NCI-H1417 treated with DMSO at 0.1 percent for 48 hours (cell line): ENCODE measurements around the gene CRIP1.

Source experiments
- DNase-seq: peaks from one replicate; lab custom pipeline; 2025; lab: John Stamatoyannopoulos, UW

The CRIP1 gene, protein sequence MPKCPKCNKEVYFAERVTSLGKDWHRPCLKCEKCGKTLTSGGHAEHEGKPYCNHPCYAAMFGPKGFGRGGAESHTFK

DNA sequence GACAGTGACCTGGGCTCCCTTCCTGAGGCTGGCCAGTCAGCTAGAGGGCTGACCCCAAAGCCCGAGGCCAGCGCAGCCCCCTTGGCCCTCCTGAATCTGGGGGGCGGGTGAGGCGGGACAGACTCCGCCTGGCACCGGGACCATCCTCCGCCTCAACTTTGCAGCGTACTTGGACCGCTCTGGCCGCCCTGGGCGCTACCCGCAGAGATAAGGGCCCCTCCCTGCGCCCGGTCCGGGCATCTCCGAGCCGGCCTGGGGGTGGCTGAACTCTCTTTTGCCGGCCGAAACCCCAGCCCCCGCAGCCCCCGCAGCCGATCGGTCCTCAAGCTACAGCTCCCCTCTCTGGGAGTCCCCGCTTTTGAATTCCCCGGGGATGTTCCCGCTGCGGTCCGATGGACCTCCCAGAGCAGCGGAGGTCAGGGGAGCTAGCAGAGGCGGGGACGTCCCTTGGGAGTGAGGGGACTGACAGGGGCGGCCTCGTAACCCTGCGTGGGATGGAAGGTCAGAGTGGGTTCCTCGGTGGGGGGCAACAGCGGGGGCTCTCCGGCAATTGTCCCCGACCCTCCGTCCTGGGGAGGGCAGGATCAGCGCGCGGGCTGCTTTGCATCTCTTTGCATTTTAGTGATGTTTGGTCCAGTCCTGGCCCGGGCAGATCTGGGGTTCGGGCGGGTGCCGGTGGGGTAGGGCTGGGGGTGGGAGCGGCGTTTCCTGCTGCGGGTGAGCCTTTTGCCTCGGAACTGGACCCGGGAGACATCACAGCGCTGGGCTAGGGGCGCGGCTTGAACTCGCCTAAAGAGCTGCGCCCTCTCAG, at the start of gene CRIP1:
Gene CRIP1 (plus strand): TSS at position 724 of the 811 bp plus-strand sequence. CDS start 374 bp downstream, outside the sequence.
- DNase-seq = no peak

DNA sequence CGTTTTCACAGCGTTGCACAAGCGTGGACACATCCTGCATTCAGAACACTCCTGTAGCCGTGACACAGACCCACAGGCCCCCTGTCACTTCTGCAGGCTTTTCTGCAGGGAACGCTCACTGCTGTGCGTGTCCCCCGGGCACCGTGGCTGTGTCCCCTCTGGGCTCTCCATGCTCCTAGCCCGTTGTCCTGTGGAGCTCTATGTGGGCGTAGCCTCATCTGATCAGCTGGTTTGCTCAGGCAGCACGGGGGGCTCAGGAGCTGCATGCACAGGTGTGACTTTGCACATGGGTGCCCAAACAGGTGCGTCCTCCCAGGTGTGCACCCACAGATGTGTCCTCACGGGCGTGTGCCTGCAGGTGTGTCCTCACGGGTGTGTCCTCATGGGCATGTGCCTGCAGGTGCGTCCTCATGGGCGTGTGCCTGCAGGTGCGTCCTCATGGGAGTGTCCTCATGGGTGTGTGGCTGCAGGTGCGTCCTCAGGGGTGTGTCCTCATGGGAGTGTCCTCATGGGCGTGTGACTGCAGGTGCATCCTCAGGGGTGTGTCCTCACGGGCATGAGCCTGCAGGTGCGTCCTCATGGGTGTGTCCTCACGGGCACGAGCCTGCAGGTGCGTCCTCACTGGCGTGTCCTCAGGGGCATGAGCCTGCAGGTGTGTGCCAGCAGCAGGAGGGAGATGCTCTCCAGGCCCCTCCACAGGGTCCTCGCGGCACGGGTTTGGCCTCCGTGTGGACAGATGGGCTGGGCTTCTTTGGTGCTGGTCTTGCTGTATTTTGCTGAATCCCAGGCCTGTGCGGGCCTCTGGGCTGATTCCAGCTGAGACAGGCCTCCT, 49.6 kb upstream of the CRIP1 start:
- no peak for DNase-seq

DNA sequence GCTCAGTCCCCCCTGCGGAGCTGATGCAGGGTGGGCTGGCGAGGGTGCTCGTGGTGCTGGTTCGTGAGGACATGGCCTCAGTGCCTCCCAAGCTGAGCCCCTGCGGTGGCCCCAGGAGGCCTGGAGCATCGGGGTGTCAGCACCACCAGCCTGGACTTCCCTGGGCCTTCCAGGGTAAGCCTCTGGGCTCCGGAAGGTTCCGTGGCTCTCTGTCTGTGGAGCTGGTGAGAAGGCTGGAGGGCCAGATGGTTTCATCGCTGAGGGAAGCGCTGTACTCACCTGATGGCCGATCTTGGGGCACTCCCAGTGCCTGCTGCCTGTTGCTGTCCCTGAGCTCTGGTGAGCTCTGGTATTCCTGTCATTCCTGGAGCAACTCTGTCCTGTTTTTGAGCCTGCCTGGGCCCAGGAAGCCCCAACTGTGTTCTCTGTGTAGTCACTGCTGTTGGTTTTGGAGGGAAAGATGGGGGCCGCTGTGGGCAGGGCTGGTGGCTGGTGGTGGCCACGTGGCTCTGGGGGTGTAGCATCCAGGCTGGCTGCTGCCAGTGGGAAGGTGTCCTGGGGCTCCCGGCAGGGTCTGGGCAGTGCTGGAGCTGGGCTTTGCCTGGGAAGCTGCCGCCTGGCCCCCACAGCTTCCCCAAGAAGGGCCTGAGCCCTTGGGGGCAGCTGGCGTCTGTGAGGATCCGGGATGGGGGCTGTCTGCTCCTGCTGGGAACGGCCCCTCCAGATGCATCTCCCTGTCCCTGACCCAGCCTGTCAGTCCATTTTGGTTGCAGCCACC, 48.8 kb upstream of the CRIP1 start:
- no peak for DNase-seq

DNA sequence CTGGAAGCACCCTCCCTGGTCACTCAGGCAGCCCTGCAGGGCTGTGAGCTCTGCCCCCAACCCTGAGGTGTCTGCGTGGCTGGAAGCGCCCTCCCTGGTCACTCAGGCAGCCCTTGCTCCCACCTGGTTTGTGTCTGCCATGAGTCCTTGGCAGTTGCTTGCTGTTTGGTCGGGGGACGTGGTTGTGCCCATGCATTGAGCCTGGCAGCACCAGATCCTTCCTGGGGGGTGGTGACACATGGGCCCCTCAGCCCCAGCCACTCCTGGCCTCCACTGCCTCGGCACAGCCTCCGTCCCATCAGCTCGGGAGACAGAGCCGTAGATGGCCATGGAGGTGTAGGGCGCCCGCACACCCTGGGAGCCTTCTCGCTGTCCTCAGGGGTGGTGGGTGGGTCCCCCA, 47.5 kb upstream of the CRIP1 start:
- DNase-seq = no peak

DNA sequence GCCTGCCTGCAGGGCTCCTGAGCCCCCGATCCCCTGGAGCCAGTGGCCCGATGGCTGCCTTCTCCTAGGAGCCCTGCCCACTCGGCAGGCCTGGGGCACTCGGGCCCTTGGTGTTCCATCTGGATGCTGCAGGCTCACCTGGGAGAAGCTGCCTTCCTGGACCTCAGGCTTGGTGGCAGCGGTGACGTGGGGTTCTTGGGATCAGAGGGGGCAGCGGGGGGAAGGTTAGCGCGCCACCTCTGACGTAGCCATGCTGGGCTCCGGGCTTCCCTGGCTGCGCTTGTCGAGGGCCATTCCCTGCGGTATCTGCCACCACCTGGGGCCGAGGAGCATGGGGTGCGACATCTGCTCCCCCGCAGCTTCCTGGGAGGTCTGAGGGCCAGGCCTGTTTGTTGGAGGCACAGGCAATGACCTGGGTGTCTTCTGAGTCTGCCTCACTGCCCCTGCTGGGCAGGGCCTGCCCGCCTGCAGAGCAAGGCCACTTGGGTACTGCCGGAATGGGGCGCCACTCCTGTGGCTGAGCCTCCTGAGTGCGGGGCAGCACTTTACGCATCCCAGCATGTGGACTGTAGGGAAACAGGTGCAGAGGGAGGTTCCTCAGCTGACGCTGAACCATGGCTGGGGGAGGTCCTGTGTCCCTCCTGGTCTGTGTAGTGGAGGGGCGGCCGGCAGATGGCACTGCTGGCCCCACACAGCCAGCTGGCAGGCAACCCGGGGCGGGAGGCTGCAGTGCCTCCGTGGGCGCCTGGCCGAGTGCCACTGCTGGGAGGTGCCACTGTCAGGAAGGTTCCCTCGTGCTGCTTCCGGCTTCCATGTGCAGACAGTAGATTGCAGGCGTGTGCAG, 46.8 kb upstream of the CRIP1 start:
- no peak for DNase-seq

DNA sequence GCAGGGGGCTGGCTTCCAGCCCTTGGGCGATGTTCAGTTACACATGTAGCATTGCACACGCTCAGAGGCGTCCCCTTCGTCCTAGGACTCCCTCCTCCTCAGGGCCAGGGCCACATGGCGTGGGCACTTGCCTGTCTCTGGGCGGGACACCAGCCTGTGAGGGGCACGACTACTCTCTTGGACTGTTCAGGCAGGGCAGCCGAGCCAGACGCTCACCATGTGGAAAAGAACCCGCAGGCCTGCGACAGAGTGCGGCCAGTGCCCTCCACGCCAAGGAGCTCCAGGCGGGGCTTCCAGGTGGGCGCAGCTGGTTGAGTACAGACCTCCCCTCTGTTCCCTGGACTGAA, 46.2 kb upstream of the CRIP1 start:
- DNase-seq = no peak

DNA sequence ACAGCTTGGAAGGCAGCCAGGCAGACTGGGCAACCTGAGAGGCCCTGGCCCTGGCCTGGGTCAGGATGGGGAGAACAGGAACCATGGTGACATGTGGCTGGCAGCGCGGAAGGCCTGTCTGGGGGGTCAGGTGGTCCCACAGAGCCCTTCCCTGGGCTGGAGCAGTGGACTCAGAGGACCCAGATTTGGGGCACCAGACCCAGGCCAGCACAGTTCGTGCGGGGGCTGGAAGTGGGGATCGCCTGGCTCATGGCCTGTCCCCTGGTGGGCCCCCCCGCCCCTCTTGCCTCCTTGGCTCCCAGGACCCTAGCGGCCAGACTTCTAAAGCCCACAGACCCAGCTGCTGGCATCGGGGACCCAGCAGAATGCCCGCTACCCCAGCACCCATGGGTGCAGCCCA, 45.7 kb upstream of the CRIP1 start:
- no peak for DNase-seq

DNA sequence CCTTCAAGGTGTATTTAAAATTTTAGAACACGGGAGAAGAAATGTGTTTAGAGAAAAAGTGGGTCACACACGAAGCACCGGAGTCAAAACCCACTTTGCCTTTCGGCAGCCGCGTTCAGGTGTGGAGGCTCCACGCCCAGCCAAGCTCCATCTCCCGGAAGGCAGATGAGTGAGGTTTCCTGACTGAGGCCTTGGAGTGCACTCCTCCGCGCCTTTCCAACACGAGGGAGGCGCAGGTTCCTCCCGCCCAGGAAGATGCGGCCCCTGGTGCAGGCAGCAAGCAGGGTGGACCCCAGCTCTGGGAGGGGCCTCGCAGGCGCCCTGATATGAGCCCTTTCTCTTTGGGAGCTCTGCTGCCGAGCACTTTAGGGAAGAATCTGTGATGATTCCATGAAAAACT, 44.6 kb upstream of the CRIP1 start:
- no peak for DNase-seq

DNA sequence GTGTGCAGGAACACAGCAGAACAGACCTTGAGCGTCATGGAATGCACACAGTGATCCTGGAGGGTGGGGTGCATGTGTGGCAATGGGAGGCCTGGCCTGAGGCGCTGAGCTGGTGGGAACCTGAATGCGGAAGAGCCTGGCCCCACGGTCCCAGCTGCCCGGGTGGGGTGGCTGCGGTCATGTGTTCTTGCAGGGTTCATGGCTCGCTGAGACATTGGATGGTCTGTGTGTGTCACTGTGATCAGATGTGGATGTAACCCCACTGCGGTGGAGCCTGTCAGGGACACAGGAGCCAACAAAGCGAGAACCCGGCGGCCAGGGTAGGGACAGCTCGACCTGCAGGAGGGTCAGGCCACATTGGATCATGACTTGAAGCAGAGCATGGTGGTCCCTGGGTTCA, 43.9 kb upstream of the CRIP1 start:
- DNase-seq = no peak

DNA sequence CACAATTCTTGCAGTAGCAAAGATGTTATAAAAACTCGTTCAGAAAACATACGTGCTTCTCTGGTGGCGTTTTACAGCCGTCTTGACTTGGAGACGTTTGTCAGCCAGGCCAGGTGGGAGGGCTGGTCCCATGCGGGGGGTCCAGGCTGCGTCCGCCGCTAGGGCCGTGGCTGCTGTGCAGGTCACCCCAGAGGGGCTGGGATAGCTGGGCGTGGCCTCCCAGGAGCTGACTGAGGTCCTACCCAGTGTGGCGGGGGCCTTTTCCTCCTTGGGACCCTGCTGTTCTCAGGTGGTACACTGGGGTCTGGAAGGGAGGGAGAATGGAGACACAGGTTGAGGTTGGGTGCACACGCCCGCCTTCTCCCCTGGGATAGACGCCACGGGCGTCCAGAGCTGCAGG, 41.8 kb upstream of the CRIP1 start:
- DNase-seq = no peak

DNA sequence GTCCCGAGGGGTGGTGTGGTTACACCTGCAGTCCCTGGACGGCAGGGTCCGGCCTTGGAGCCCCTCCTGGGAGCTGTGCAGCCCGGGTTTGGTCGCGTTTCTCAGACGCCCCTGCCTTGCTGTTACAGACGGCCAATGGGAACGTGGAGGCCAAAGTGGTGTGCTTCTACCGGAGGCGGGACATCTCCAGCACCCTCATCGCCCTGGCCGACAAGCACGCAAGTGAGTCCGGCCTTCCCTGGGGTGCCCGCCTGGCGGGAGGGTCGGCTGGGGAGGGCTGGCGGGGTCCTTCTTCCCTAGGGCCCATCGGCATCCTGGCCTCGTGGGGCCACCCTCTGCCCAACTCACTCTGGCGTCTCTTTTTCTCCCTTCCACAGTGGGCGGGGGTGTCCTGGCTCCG, 41.4 kb upstream of the CRIP1 start:
- no peak for DNase-seq

DNA sequence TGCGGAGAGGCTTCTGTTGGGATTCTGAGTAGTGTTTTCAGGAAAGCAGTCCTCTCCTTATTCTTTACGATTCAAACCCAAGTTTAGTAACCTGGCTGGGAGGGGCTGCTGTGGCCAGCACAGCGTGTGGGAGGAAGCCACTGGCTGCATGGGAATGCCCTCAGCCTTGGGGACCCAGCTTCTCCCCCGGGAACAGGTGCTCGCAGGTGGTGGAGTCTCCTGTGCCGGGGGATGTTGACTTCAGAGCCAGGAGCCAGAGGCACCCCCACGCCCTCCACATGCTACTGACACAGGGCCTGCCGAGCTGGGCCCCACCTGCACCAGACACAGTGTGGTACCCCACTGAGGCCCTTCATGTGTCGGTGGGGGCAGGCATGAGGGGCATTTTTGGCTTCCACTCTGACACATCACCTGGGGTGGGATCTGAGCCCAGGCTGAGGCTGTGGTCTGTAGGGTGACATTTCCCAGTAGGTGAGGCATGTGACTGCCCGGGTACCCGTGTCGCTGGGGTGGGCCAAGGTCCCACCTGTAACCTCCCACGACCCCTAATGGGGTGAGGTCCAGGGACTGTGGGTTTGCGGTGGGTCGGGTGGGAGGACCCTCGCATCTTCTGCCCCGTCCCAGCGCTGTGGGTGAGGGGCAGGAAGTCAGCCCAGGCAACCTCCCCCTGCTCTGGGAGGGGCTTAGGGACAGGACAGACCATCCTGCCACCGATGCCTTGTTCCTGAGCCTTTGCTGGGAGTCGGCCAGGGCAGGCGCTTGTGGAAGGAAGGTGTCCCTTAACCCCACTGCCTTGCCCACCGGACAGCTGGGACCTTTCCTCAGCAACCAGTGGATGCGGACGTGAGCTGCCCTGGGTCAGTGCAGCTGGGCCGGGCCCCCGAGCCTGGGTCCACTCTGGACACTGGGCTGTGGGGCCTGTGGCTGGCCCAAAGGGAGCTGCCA, 40.5 kb upstream of the CRIP1 start:
- DNase-seq = no peak

DNA sequence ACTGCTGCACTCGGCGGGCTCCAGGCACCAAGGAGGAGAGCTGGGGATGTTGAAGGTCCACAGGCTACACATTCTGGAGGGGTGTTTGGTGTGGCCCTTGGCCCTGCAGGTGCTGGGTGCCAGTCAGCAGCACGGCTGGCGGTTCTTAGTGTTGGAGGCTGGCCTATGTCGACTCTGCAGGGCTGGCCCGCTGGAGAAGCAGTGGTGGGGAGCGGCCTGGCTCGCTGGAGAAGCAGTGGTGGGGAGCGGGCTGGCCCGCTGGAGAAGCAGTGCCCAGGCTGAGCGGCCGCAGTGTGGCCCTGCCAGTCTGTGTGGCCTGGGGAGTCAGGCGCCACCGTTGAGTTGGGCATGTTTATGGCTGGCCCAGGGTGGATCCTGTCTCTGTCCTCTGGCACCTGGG, 39.7 kb upstream of the CRIP1 start:
- DNase-seq = no peak

DNA sequence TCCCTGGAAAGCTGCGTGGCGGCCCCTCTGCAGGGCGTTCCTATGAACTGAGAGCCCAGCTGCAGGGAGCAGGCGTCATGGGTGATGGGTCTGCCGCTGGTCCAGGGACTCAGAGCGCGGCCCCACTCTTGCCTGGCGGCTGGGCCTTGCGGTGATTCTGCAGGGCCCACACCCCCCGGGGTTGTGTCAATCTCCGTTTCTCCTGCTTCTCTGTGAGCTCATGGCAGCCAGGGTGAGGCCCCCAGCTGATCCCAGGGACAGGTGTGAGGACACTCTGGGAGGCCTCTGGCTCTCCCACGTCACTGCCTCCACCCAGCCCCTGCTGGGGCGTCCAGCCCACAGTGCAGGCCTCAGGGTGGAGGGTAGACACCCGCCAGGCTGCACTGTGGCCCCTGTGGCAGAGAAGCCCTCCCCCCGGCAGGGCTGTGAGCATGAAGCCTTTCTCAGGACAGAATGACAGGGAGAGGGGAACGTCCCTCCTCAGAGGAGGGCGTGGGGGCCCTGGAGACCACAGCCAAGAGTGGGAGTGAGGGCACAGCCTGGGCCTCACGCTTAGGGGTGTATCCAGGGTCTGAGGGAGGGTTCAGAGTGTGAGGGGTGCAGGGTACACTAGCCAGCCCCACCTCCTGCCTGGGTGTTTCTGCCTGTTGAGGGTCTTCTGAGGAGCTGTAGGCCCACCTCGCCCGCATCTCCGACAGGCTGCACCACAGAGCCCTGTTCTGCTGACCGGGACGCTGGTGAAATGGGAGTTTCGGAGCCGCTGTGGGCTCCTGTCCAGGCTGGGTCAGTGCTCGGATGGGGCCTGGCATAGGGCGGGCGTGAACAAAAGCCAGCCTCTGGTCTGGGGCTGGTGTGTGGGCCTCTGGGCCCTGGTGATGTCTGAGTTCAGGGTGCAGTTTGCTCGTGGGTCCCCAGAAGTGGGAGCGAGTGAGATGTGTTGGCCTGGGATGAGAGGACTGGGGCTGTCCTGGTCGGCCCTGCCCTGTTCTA, 38.7 kb upstream of the CRIP1 start:
- no peak for DNase-seq

DNA sequence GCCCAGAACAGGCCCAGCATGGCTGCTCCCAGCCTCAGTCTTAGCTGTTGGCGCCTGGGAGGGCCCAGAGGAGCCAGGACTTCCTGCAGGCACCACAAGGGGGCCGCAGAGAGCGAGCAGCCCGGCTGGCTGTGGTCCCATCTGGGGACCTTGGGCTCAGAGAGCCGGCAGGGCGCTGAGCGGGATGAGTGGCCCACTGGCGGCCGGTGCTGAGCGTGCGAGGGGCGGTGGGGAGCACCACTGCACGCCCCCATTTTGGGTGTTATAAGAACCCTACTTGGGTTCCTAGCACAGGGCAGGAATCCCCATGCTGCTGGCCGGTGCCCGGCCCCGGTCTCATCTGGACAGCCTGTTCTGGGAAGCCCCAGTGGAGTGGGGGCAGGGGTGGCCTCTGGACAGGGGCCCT, 38.0 kb upstream of the CRIP1 start:
- no peak for DNase-seq

DNA sequence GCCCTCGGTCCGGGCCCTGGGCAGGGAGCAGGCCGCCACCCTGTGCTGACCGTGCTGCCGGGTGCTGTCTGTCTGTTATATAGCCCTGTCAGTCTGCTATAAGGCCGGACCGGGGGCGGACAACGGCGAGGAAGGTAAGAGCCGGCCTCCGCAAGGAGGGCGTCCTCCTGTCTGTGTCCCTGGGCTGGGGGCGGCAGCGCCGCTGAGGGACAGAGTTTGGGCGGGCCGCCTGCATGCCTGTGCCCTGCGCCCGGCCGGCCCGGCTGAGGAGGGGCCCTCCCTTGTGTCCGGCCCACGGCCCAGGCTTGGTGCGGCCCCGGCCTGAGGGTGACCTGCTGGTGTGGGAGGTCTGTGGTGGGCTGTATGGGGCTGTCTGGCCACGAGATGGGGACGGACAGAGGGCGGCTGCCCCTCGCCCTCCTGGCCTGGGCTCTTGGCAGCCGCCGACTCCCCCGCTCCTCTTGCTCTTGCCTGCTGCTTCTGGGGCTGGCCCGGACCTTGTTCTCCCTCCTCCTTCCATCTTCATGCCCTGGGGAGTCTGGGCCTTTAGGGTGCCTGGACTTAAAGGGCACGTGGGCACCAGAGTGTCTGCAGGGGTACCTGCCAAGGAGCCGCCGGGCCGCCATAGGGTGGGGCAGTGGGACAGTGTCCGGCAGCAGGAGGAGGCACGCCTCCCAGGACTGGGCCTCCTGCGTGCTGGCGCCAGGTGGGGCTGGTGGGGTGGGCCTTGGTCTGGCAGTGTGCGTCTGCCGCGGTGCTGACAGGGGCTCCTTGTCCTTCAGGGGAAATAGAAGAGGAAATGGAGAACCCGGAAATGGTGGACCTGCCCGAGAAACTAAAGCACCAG, 37.2 kb upstream of the CRIP1 start:
- no peak for DNase-seq

DNA sequence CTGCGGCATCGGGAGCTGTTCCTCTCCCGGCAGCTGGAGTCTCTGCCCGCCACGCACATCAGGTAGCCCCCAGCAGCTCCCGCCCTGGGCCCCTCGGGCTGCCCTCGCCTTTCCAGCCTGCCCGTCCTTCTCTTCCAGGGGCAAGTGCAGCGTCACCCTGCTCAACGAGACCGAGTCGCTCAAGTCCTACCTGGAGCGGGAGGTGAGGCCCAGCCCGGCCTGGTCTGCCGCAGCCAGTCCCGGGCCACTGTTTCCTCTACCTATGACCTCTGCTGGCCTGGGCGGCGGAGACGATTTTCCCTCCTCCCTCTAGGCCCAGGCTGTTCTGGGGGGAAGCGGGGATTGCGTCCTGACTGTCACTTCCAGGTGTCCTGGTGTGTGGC, 36.6 kb upstream of the CRIP1 start:
- no peak for DNase-seq
